Glutamatergic neuron (in vitro differentiated cells): ENCODE data around the gene NME1. TPM values are rescaled to one million over a fixed set of nuclear protein-coding genes. Genes with fewer than 3 reads are reported as not detected.
"Not testable (repeated sequence)": the region's sequence is repeated elsewhere in the genome, so short reads cannot be mapped to it uniquely, and the experiment has no call there.

Source experiments
- DNase-seq: peaks from one replicate; pipeline ENCODE4 v3.0.0; 2022
- H3K27ac Mint-ChIP-seq: one replicate; pipeline ENCODE4 v1.8.0; 2020; ENCODE audit warnings: mild to moderate bottlenecking, mixed read lengths, inconsistent platforms; ENCODE audit not compliant: unreplicated experiment
- H3K27me3 Mint-ChIP-seq: one replicate; pipeline ENCODE4 v1.8.0; 2020; ENCODE audit warnings: mild to moderate bottlenecking, moderate library complexity, mixed read lengths, inconsistent platforms; ENCODE audit not compliant: unreplicated experiment
- H3K36me3 Mint-ChIP-seq: one replicate; pipeline ENCODE4 v1.8.0; 2020; ENCODE audit warnings: mild to moderate bottlenecking, mixed read lengths, inconsistent platforms; ENCODE audit not compliant: unreplicated experiment
- H3K4me1 Mint-ChIP-seq: one replicate; pipeline ENCODE4 v1.8.0; 2020; ENCODE audit warnings: mild to moderate bottlenecking, low read depth, mixed read lengths, inconsistent platforms; ENCODE audit not compliant: unreplicated experiment
- H3K4me3 Mint-ChIP-seq: one replicate; pipeline ENCODE4 v1.8.0; 2020; ENCODE audit warnings: mild to moderate bottlenecking, mixed read lengths, inconsistent platforms; ENCODE audit not compliant: unreplicated experiment
- H3K9me3 Mint-ChIP-seq: one replicate; pipeline ENCODE4 v1.8.0; 2020; ENCODE audit warnings: mild to moderate bottlenecking, moderate library complexity, mixed read lengths, inconsistent platforms; ENCODE audit not compliant: unreplicated experiment
- CTCF ChIP-seq: fragments of 200-600 bp; sonication (generic); IDR thresholded peaks from one replicate; pipeline ENCODE4 v1.5.0; 2021; ENCODE audit not compliant: partially characterized antibody, unreplicated experiment
- long read RNA-seq: library from polyadenylated mRNA; unstranded; transcript quantifications from one replicate; pipeline ENCODE4 v2.0.0, GENCODE V29; 2020; ENCODE audit not compliant: unreplicated experiment
- total RNA-seq: library from RNA; stranded (reverse); fragmentation: NEBNext Ultra II Directional; extraction: Animal tissue kit (Norgen Biotek cat#: 25700); gene quantifications from one replicate; pipeline ENCODE4 v1.2.1, GENCODE V29; 2021; ENCODE audit not compliant: unreplicated experiment

NME1 gene
- 125 TPM for total RNA-seq
- long read RNA-seq, transcript NME1-202 (6 exons, 986 nt): minor isoform, 7 of 165 reads
- long read RNA-seq, transcript NME1-203 (5 exons, 940 nt): major isoform, 145 of 165 reads
- long read RNA-seq, partial matches to known transcripts: 7 of 165 reads
- long read RNA-seq, other reads (novel, unspliced or antisense): 5 of 165 reads

GRCh38 chr17:51153210-51154072, at the start of gene NME1:
TSS of gene NME1 (plus strand) at chr17:51153559. CDS start at chr17:51155655, 2,096 bp downstream.
- Mint-ChIP-seq H3K27me3 (no peaks in the 10 kb centered on the region), H3K36me3 (no peaks in the 10 kb centered on the region), H3K9me3 (peaks cover 3% of the 10 kb centered on the region), H3K27ac (no peak within 1 kb of the TSS), H3K4me3 (no peak within 1 kb of the TSS), H3K4me1 (no peaks in the 10 kb centered on the region)
- TF ChIP-seq CTCF: peak; percentile 12
- peak; percentile 95 for DNase-seq

GRCh38 chr17:51107778-51108177, 45.6 kb upstream of the NME1 start:
- Mint-ChIP-seq H3K9me3 (no peaks in the 10 kb centered on the region), H3K27ac (no peak overlapping the region), H3K27me3 (no peaks in the 10 kb centered on the region), H3K36me3 (no peaks in the 10 kb centered on the region), H3K4me3 (no peak overlapping the region), H3K4me1 (peaks cover 2% of the 10 kb centered on the region)
- no peak for TF ChIP-seq CTCF
- no peak for DNase-seq

GRCh38 chr17:51112303-51113222, 40.8 kb upstream of the NME1 start:
- H3K27ac Mint-ChIP-seq, H3K9me3 Mint-ChIP-seq, DNase-seq, H3K4me3 Mint-ChIP-seq, H3K27me3 Mint-ChIP-seq, H3K36me3 Mint-ChIP-seq, H3K4me1 Mint-ChIP-seq: not testable (repeated sequence)

GRCh38 chr17:51115179-51115578, 38.2 kb upstream of the NME1 start:
- Mint-ChIP-seq H3K27ac (no peak overlapping the region), H3K4me1 (peaks cover 13% of the 10 kb centered on the region), H3K4me3 (no peak overlapping the region), H3K36me3 (no peaks in the 10 kb centered on the region), H3K9me3 (peaks cover 5% of the 10 kb centered on the region), H3K27me3 (peaks cover 1% of the 10 kb centered on the region)
- DNase-seq: no peak
- no peak for TF ChIP-seq CTCF
